SK-N-SH (cell line): ENCODE results near the gene NUDT14.

Experiments
- EZH2phosphoT487 ChIP-seq: fragments of 200-600 bp; sonication (generic); IDR thresholded peaks from 2 replicates; pipeline ENCODE4 v1.6.1; 2017; ENCODE audit warnings: low read depth, mixed run types, mild to moderate bottlenecking, antibody characterized with exemption, moderate library complexity, borderline replicate concordance
- FOSL2 ChIP-seq: IDR thresholded peaks from 2 replicates; pipeline ENCODE4 v1.4.0; 2012; ENCODE audit warnings: low read depth, mild to moderate bottlenecking, moderate library complexity, borderline replicate concordance
- GATA2 ChIP-seq: sonication (generic); formaldehyde crosslinking; IDR thresholded peaks from 2 replicates; pipeline ENCODE4 v1.5.0; 2020; ENCODE audit warnings: mild to moderate bottlenecking, missing genetic modification reagents
- POLR2AphosphoS5 ChIP-seq: IDR thresholded peaks from 2 replicates; pipeline ENCODE4 v1.6.1; 2012; ENCODE audit warnings: low read depth, low read length
- RAD21 ChIP-seq: IDR thresholded peaks from 2 replicates; pipeline ENCODE4 v1.6.1; 2012; ENCODE audit warnings: mild to moderate bottlenecking, low read length
- TAF1 ChIP-seq: IDR thresholded peaks from 2 replicates; pipeline ENCODE4 v1.6.1; 2012; ENCODE audit warnings: low read depth, mild to moderate bottlenecking, low read length, moderate library complexity, borderline replicate concordance
- TF ChIP-seq, protein P1 (sequence below): fragments of 200-600 bp; sonication (generic); IDR thresholded peaks from 2 replicates; pipeline ENCODE4 v1.6.1; 2017; ENCODE audit warnings: antibody characterized with exemption, mild to moderate bottlenecking, moderate library complexity
- TF ChIP-seq, protein P2 (sequence below): IDR thresholded peaks from 2 replicates; pipeline ENCODE4; 2012
- TF ChIP-seq, protein P3 (sequence below): IDR thresholded peaks from 2 replicates; pipeline ENCODE4 v1.6.1; 2012; ENCODE audit warnings: mild to moderate bottlenecking, low read depth, low read length, moderate library complexity

DNA sequence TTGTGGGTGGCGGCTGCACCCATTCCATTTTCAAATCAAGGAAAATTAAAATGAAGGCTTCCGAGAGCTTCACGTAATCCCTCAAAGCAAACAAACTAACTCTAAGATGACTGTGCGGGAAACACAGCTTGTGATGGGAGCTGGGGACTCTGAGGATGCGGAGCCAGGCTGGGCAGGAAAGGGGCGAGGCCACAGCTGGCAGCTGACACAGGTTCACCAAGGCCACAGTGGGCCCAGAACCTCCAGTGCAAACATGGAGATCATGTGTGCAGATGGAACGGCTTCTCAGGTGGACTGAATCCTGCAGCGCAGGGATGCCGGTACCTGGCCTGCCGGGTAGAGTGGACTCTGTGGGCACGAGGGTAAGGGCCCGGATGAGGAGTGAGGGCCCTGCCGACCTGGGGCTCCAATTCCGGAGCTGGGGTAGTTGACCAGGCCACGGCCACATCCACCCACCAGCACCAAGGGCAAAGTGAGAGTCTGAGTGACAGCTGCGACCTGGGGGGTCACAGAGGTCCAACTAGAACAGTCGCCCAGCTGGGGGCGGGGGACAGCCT lies 48.1 kb upstream of the NUDT14 start:
- TF ChIP-seq EZH2phosphoT487 (no peak), POLR2AphosphoS5 (no peak), TAF1 (no peak), FOSL2 (no peak), GATA2 (no peak), RAD21 (no peak)
- TF ChIP-seq, protein P1, sequence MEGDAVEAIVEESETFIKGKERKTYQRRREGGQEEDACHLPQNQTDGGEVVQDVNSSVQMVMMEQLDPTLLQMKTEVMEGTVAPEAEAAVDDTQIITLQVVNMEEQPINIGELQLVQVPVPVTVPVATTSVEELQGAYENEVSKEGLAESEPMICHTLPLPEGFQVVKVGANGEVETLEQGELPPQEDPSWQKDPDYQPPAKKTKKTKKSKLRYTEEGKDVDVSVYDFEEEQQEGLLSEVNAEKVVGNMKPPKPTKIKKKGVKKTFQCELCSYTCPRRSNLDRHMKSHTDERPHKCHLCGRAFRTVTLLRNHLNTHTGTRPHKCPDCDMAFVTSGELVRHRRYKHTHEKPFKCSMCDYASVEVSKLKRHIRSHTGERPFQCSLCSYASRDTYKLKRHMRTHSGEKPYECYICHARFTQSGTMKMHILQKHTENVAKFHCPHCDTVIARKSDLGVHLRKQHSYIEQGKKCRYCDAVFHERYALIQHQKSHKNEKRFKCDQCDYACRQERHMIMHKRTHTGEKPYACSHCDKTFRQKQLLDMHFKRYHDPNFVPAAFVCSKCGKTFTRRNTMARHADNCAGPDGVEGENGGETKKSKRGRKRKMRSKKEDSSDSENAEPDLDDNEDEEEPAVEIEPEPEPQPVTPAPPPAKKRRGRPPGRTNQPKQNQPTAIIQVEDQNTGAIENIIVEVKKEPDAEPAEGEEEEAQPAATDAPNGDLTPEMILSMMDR = no peak
- TF ChIP-seq, protein P2, sequence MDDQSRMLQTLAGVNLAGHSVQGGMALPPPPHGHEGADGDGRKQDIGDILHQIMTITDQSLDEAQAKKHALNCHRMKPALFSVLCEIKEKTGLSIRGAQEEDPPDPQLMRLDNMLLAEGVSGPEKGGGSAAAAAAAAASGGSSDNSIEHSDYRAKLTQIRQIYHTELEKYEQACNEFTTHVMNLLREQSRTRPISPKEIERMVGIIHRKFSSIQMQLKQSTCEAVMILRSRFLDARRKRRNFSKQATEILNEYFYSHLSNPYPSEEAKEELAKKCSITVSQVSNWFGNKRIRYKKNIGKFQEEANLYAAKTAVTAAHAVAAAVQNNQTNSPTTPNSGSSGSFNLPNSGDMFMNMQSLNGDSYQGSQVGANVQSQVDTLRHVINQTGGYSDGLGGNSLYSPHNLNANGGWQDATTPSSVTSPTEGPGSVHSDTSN = no peak
- TF ChIP-seq, protein P3, sequence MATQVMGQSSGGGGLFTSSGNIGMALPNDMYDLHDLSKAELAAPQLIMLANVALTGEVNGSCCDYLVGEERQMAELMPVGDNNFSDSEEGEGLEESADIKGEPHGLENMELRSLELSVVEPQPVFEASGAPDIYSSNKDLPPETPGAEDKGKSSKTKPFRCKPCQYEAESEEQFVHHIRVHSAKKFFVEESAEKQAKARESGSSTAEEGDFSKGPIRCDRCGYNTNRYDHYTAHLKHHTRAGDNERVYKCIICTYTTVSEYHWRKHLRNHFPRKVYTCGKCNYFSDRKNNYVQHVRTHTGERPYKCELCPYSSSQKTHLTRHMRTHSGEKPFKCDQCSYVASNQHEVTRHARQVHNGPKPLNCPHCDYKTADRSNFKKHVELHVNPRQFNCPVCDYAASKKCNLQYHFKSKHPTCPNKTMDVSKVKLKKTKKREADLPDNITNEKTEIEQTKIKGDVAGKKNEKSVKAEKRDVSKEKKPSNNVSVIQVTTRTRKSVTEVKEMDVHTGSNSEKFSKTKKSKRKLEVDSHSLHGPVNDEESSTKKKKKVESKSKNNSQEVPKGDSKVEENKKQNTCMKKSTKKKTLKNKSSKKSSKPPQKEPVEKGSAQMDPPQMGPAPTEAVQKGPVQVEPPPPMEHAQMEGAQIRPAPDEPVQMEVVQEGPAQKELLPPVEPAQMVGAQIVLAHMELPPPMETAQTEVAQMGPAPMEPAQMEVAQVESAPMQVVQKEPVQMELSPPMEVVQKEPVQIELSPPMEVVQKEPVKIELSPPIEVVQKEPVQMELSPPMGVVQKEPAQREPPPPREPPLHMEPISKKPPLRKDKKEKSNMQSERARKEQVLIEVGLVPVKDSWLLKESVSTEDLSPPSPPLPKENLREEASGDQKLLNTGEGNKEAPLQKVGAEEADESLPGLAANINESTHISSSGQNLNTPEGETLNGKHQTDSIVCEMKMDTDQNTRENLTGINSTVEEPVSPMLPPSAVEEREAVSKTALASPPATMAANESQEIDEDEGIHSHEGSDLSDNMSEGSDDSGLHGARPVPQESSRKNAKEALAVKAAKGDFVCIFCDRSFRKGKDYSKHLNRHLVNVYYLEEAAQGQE = no peak
